Loucy (cell line): ENCODE measurements around the gene NDUFV1.
"Not testable (repeated sequence)": the region's sequence is repeated elsewhere in the genome, so short reads cannot be mapped to it uniquely, and the experiment has no call there.

Experiments
- EZH2phosphoT487 ChIP-seq: fragments of 200-600 bp; IDR thresholded peaks from 2 replicates; pipeline ENCODE4 v1.6.1; 2018; ENCODE audit warnings: antibody characterized with exemption, mild to moderate bottlenecking, moderate library complexity, borderline replicate concordance
- TF ChIP-seq, protein P1 (sequence below): fragments of 200-600 bp; sonication (generic); conservative IDR thresholded peaks from 2 replicates; pipeline ENCODE4 v1.5.1; 2014; ENCODE audit warnings: mild to moderate bottlenecking, antibody characterized with exemption, low read length

DNA sequence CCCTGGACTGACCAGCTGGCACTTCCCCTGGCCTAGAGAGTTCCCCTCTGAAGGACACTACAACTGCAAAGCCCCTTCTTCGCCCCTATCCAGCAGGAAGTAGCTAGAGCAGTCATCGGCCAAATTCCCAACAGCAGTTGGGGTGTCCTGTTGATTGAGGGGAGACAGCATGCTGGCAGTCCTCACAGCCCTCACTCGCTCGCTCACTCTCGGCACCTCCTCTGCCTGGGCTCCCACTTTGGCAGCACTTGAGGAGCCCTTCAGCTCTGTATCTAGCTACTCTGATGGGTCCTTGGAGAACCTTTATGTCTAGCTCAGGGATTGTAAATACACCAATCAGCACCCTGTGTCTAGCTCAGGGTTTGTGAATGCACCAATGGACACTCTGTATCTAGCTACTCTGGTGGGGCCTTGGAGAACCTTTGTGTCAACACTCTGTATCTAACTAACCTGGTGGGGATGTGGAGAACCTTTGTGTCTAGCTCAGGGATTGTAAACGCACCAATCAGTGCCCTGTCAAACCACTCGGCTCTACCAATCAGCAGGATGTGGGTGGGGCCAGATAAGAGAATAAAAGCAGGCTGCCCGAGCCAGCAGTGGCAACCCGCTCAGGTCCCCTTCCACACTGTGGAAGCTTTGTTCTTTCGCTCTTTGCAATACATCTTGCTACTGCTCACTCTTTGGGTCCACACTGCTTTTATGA lies 19.5 kb downstream of the NDUFV1 start:
- TF ChIP-seq, protein P1, sequence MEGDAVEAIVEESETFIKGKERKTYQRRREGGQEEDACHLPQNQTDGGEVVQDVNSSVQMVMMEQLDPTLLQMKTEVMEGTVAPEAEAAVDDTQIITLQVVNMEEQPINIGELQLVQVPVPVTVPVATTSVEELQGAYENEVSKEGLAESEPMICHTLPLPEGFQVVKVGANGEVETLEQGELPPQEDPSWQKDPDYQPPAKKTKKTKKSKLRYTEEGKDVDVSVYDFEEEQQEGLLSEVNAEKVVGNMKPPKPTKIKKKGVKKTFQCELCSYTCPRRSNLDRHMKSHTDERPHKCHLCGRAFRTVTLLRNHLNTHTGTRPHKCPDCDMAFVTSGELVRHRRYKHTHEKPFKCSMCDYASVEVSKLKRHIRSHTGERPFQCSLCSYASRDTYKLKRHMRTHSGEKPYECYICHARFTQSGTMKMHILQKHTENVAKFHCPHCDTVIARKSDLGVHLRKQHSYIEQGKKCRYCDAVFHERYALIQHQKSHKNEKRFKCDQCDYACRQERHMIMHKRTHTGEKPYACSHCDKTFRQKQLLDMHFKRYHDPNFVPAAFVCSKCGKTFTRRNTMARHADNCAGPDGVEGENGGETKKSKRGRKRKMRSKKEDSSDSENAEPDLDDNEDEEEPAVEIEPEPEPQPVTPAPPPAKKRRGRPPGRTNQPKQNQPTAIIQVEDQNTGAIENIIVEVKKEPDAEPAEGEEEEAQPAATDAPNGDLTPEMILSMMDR: not testable (repeated sequence)
- not testable (repeated sequence) for TF ChIP-seq EZH2phosphoT487
